Neuronal stem cell (in vitro differentiated cells): ENCODE measurements around the gene KRTAP19-3. TPM values are rescaled to one million over a fixed set of nuclear protein-coding genes. Genes with fewer than 3 reads are reported as not detected.

ENCODE experiments used
- DNase-seq: peaks from one replicate; pipeline ENCODE4 v3.0.0-alpha.2; 2013; ENCODE audit warnings: low spot score
- H2AFZ ChIP-seq: one replicate; pipeline ENCODE4 v1.6.1; 2013; ENCODE audit warnings: mild to moderate bottlenecking, low read length, inconsistent platforms
- H2AK5ac ChIP-seq: 2 replicates; pipeline ENCODE4 v1.6.1; 2013; ENCODE audit warnings: low read depth, mild to moderate bottlenecking, inconsistent platforms, low read length, moderate library complexity, mixed read lengths
- H2BK120ac ChIP-seq: 2 replicates; pipeline ENCODE4 v1.6.1; 2013; ENCODE audit warnings: low read depth, mild to moderate bottlenecking, inconsistent platforms, low read length, moderate library complexity, mixed read lengths
- H2BK12ac ChIP-seq: one replicate; pipeline ENCODE4 v1.6.1; 2013; ENCODE audit warnings: low read length, inconsistent platforms
- H2BK15ac ChIP-seq: 2 replicates; pipeline ENCODE4 v1.6.1; 2013; ENCODE audit warnings: mild to moderate bottlenecking, low read length, inconsistent platforms, mixed read lengths
- H2BK5ac ChIP-seq: one replicate; pipeline ENCODE4 v1.6.1; 2013; ENCODE audit warnings: inconsistent platforms, mild to moderate bottlenecking, low read length, moderate library complexity
- H3K14ac ChIP-seq: one replicate; pipeline ENCODE4 v1.6.1; 2013; ENCODE audit warnings: low read length, inconsistent platforms
- H3K18ac ChIP-seq: 2 replicates; pipeline ENCODE4 v1.6.1; 2013; ENCODE audit warnings: low read length, inconsistent platforms
- H3K23ac ChIP-seq: 2 replicates; pipeline ENCODE4 v1.6.1; 2013; ENCODE audit warnings: low read depth, mild to moderate bottlenecking, mixed read lengths, low read length, inconsistent platforms; ENCODE audit not compliant: poor library complexity
- H3K27ac ChIP-seq: replicated peaks from 3 replicates; pipeline ENCODE4 v1.5.1; 2013; ENCODE audit warnings: low read length, inconsistent platforms
- H3K27me3 ChIP-seq, 3 experiments: 2 replicates each; pipeline ENCODE4 v1.6.1; 2013; ENCODE audit warnings: low read length in 3 of 3, mild to moderate bottlenecking in 2 of 3, inconsistent platforms in 1 of 3, low read depth in 1 of 3, mixed read lengths in 1 of 3, moderate library complexity in 1 of 3; ENCODE audit not compliant: control insufficient read depth in 3 of 3, insufficient read depth in 3 of 3
- H3K36me3 ChIP-seq, 2 donors: replicated peaks in 1 of 2; 2 replicates each; pipeline ENCODE4 v1.6.1; 2013; ENCODE audit warnings: low read length in 2 of 2; ENCODE audit not compliant: control insufficient read depth in 2 of 2, insufficient read depth in 2 of 2
- H3K4ac ChIP-seq: 2 replicates; pipeline ENCODE4 v1.6.1; 2013; ENCODE audit warnings: inconsistent platforms, mild to moderate bottlenecking, low read length, moderate library complexity
- H3K4me1 ChIP-seq, 2 donors: 1 replicate in 1 of 2; 2 replicates in 1 of 2; pipeline ENCODE4 v1.6.1; 2013; ENCODE audit warnings: low read length in 2 of 2, low read depth in 1 of 2; ENCODE audit not compliant: control insufficient read depth in 2 of 2, insufficient read depth in 1 of 2
- H3K4me2 ChIP-seq: one replicate; pipeline ENCODE4 v1.6.1; 2013; ENCODE audit warnings: mild to moderate bottlenecking, low read length, inconsistent platforms; ENCODE audit not compliant: insufficient read depth, poor library complexity, severe bottlenecking
- H3K4me3 ChIP-seq, 2 donors: 2 replicates each; pipeline ENCODE4 v1.5.1; 2013; ENCODE audit warnings: low read length in 2 of 2, mild to moderate bottlenecking in 2 of 2, inconsistent platforms in 1 of 2, moderate library complexity in 1 of 2
- H3K79me1 ChIP-seq: one replicate; pipeline ENCODE4 v1.6.1; 2013; ENCODE audit warnings: low read depth, mild to moderate bottlenecking, inconsistent platforms, low read length, moderate library complexity
- H3K9ac ChIP-seq: one replicate; pipeline ENCODE4 v1.6.1; 2013; ENCODE audit warnings: mild to moderate bottlenecking, low read depth, low read length, inconsistent platforms; ENCODE audit not compliant: poor library complexity
- H3K9me3 ChIP-seq, 2 donors: replicated peaks in 1 of 2; 2 replicates each; pipeline versions ENCODE3 to v1.6.1; 2013; ENCODE audit warnings: low read length in 2 of 2, mild to moderate bottlenecking in 2 of 2, inconsistent platforms in 1 of 2, low read depth in 1 of 2, mixed read lengths in 1 of 2, moderate library complexity in 1 of 2; ENCODE audit not compliant: control insufficient read depth in 2 of 2, insufficient read depth in 1 of 2
- H4K8ac ChIP-seq: one replicate; pipeline ENCODE4 v1.6.1; 2013; ENCODE audit warnings: low read depth, mild to moderate bottlenecking, inconsistent platforms, low read length, moderate library complexity
- H4K91ac ChIP-seq: one replicate; pipeline ENCODE4 v1.6.1; 2013; ENCODE audit warnings: low read length, low read depth, mild to moderate bottlenecking, inconsistent platforms; ENCODE audit not compliant: poor library complexity
- WGBS, 2 donors: extraction: QIAGEN DNeasy Blood & Tissue Kit; methylation state at CpG; one replicate each; pipeline ENCODE4 v1.1.7; 2013; ENCODE audit warnings: missing lambda C conversion rate in 2 of 2, mixed read lengths in 1 of 2; ENCODE audit not compliant: insufficient read length in 2 of 2, insufficient replicate concordance in 1 of 2; ENCODE audit errors: extremely low coverage in 2 of 2; 5-methylcytosine and 5-hydroxymethylcytosine counted together
- small RNA-seq: library from polyadenylated mRNA; stranded (forward); fragments of <200 nt; extraction: miRNeasy Mini kit (QIAGEN cat#:217004); gene quantifications from one replicate; pipeline ENCODE3, GENCODE V24; 2013; ENCODE audit not compliant: insufficient read depth

KRTAP19-3 gene

GRCh38 chr21:30444204-30444603, 47.6 kb downstream of the KRTAP19-3 start:
- no CpG with 5 or more reads among the region's 1 CpG for WGBS, 2 donors

GRCh38 chr21:30443226-30443625, 48.6 kb downstream of the KRTAP19-3 start:
- Histone ChIP-seq H3K4me3 (no peak overlapping the region), H3K23ac (no peak overlapping the region), H2AK5ac (no peak overlapping the region), H3K14ac (no peak overlapping the region), H3K18ac (no peak overlapping the region), H3K27ac (no peak overlapping the region), H2BK5ac (no peak overlapping the region), H3K4ac (no peak overlapping the region), H3K79me1 (no peaks in the 10 kb centered on the region), H2BK12ac (no peak overlapping the region), H2BK15ac (no peak overlapping the region), H3K4me2 (no peak overlapping the region), H2AFZ (no peak overlapping the region), H3K36me3 (no peaks in the 10 kb centered on the region), H3K27me3 (no peaks in the 10 kb centered on the region), H3K4me1 (no peaks in the 10 kb centered on the region), H3K9ac (no peak overlapping the region), H4K91ac (no peak overlapping the region), H2BK120ac (no peak overlapping the region), H4K8ac (no peak overlapping the region), H3K9me3 (no peaks in the 10 kb centered on the region)
- no peak for DNase-seq

More at GRCh38 chr21:30444204-30444603, 47.6 kb downstream of the KRTAP19-3 start:
- no peak overlapping the region for H3K23ac ChIP-seq
- no peaks in the 10 kb centered on the region for H3K27me3 ChIP-seq
- no peak overlapping the region for H3K4ac ChIP-seq
- H2AK5ac ChIP-seq, result no peak overlapping the region
- no peak overlapping the region for H4K91ac ChIP-seq
- no peaks in the 10 kb centered on the region for H3K9me3 ChIP-seq
- no peak overlapping the region for H2BK12ac ChIP-seq
- H2AFZ ChIP-seq, result no peak overlapping the region
- H3K18ac ChIP-seq, result no peak overlapping the region
- no peak overlapping the region for H2BK5ac ChIP-seq
- H2BK15ac ChIP-seq, result no peak overlapping the region
- no peak overlapping the region for H2BK120ac ChIP-seq
- no peaks in the 10 kb centered on the region for H3K79me1 ChIP-seq
- no peak overlapping the region for H3K4me2 ChIP-seq
- H3K36me3 ChIP-seq, result no peaks in the 10 kb centered on the region
- H4K8ac ChIP-seq, result no peak overlapping the region
- H3K4me1 ChIP-seq, result no peaks in the 10 kb centered on the region
- no peak overlapping the region for H3K14ac ChIP-seq
- H3K4me3 ChIP-seq, result no peak overlapping the region
- H3K27ac ChIP-seq, result no peak overlapping the region
- no peak for DNase-seq
- no peak overlapping the region for H3K9ac ChIP-seq

Small RNAs within 50 kb of the gene (small RNA-seq; reads per million reads assigned to genes)
- gene AP000567.1 (not detected), gene KRTAP19-10P (not detected), gene KRTAP19-11P (not detected), gene KRTAP19-9P (not detected)
